Mesenchymal stem cell (in vitro differentiated cells and primary cell): Measurements from ENCODE around the gene TM7SF2.

Experiments
- DNase-seq: peaks from one replicate; pipeline ENCODE4 v3.0.0-alpha.2; 2013
- H2AFZ ChIP-seq: one replicate; pipeline ENCODE4 v1.6.1; 2013; ENCODE audit warnings: low read depth, mild to moderate bottlenecking, control low read depth, inconsistent platforms, low read length, moderate library complexity
- H2AK5ac ChIP-seq: 2 replicates; pipeline ENCODE4 v1.6.1; 2013; ENCODE audit warnings: low read length, moderate library complexity, mild to moderate bottlenecking, inconsistent platforms; ENCODE audit not compliant: severe bottlenecking
- H2BK120ac ChIP-seq: one replicate; pipeline ENCODE4 v1.6.1; 2013; ENCODE audit warnings: low read depth, mild to moderate bottlenecking, inconsistent platforms, low read length, moderate library complexity
- H2BK12ac ChIP-seq, 2 experiments: one replicate each; pipeline ENCODE4 v1.6.1; 2013; ENCODE audit warnings: inconsistent platforms in 2 of 2, low read length in 2 of 2, mild to moderate bottlenecking in 2 of 2, moderate library complexity in 2 of 2, control low read depth in 1 of 2
- H2BK15ac ChIP-seq: one replicate; pipeline ENCODE4 v1.6.1; 2013; ENCODE audit warnings: mild to moderate bottlenecking, low read depth, inconsistent platforms; ENCODE audit not compliant: poor library complexity, severe bottlenecking
- H2BK5ac ChIP-seq: 2 replicates; pipeline ENCODE4 v1.6.1; 2013; ENCODE audit warnings: low read depth, mild to moderate bottlenecking, low read length, control low read depth, inconsistent platforms; ENCODE audit not compliant: poor library complexity, severe bottlenecking
- H3K14ac ChIP-seq, 2 experiments: one replicate each; pipeline ENCODE4 v1.6.1; 2013; ENCODE audit warnings: inconsistent platforms in 2 of 2, low read length in 2 of 2, control low read depth in 1 of 2, mild to moderate bottlenecking in 1 of 2, moderate library complexity in 1 of 2
- H3K18ac ChIP-seq, 2 experiments: one replicate each; pipeline ENCODE4 v1.6.1; 2013; ENCODE audit warnings: inconsistent platforms in 2 of 2, low read length in 2 of 2, control low read depth in 1 of 2, low read depth in 1 of 2, mild to moderate bottlenecking in 1 of 2
- H3K23ac ChIP-seq, 2 experiments: one replicate each; pipeline ENCODE4 v1.6.1; 2013; ENCODE audit warnings: inconsistent platforms in 2 of 2, low read length in 2 of 2, mild to moderate bottlenecking in 2 of 2, moderate library complexity in 2 of 2, control low read depth in 1 of 2
- H3K27ac ChIP-seq: 2 replicates; pipeline ENCODE4 v1.5.1; 2013; ENCODE audit warnings: mild to moderate bottlenecking, moderate library complexity, low read length, control low read depth, inconsistent platforms; ENCODE audit not compliant: poor library complexity, severe bottlenecking
- H3K27me3 ChIP-seq, 2 experiments: 2 replicates each; pipeline versions ENCODE4 v1.6.1 to v1.7.0; 2013; ENCODE audit warnings: low read length in 2 of 2, mild to moderate bottlenecking in 2 of 2, moderate library complexity in 2 of 2, control low read depth in 1 of 2, inconsistent platforms in 1 of 2; ENCODE audit not compliant: control insufficient read depth in 1 of 2, insufficient read depth in 1 of 2
- H3K36me3 ChIP-seq, 2 experiments: 2 replicates each; pipeline versions ENCODE4 v1.6.1 to v1.7.0; 2013; ENCODE audit warnings: low read length in 2 of 2, control low read depth in 1 of 2, inconsistent platforms in 1 of 2, low read depth in 1 of 2, mild to moderate bottlenecking in 1 of 2; ENCODE audit not compliant: insufficient read depth in 2 of 2, control insufficient read depth in 1 of 2
- H3K4ac ChIP-seq, 2 experiments: one replicate each; pipeline ENCODE4 v1.6.1; 2013; ENCODE audit warnings: inconsistent platforms in 2 of 2, low read length in 2 of 2, mild to moderate bottlenecking in 2 of 2, moderate library complexity in 2 of 2, control low read depth in 1 of 2, low read depth in 1 of 2
- H3K4me1 ChIP-seq: 2 replicates; pipeline ENCODE4 v1.6.1; 2013; ENCODE audit warnings: low read depth, low read length, control low read depth; ENCODE audit not compliant: control insufficient read depth, insufficient read depth
- H3K4me2 ChIP-seq: 2 replicates; pipeline ENCODE4 v1.6.1; 2013; ENCODE audit warnings: low read length, mild to moderate bottlenecking, inconsistent platforms; ENCODE audit not compliant: poor library complexity, severe bottlenecking
- H3K4me3 ChIP-seq, 2 experiments: 2 replicates each; pipeline versions ENCODE4 v1.5.1 to v1.7.0; 2013; ENCODE audit warnings: low read length in 2 of 2, mild to moderate bottlenecking in 2 of 2, control low read depth in 1 of 2, low read depth in 1 of 2; ENCODE audit not compliant: insufficient read depth in 1 of 2
- H3K79me1 ChIP-seq: replicated peaks from 2 replicates; pipeline ENCODE4 v1.6.1; 2013; ENCODE audit warnings: mild to moderate bottlenecking, control low read depth, low read length, inconsistent platforms; ENCODE audit not compliant: poor library complexity, severe bottlenecking
- H3K9ac ChIP-seq: 2 replicates; pipeline ENCODE4 v1.7.0; 2013; ENCODE audit warnings: mild to moderate bottlenecking, low read length, moderate library complexity
- H3K9me3 ChIP-seq: 2 replicates; pipeline ENCODE4 v1.7.0; 2013; ENCODE audit warnings: mild to moderate bottlenecking, low read length; ENCODE audit not compliant: control insufficient read depth
- H4K8ac ChIP-seq: one replicate; pipeline ENCODE4 v1.6.1; 2013; ENCODE audit warnings: inconsistent platforms, mild to moderate bottlenecking, low read length, moderate library complexity
- H4K91ac ChIP-seq: one replicate; pipeline ENCODE4 v1.6.1; 2013; ENCODE audit warnings: mild to moderate bottlenecking, low read length, inconsistent platforms
- WGBS: methylation state at CpG from one replicate; pipeline ENCODE4 v1.1.7; 2013; ENCODE audit warnings: mixed read lengths; 5-methylcytosine and 5-hydroxymethylcytosine counted together

TM7SF2 gene

GRCh38 chr11:65102142-65103095 is 9.3 kb upstream of the TM7SF2 start:
- 96% methylated on average over 8 of the region's 8 CpGs for WGBS
- no peak overlapping the region for H3K18ac ChIP-seq
- H2BK5ac ChIP-seq = no peak overlapping the region

GRCh38 chr11:65103476-65103875 is 8.2 kb upstream of the TM7SF2 start:
- H3K9ac ChIP-seq = no peak overlapping the region
- H3K27me3 ChIP-seq = no peaks in the 10 kb centered on the region
- H2BK15ac ChIP-seq = no peak overlapping the region
- H2BK5ac ChIP-seq = no peak overlapping the region
- H2AK5ac ChIP-seq = no peak overlapping the region
- no peak overlapping the region for H3K4ac ChIP-seq
- no peak overlapping the region for H3K4me2 ChIP-seq
- H3K79me1 ChIP-seq = peaks cover 38% of the 10 kb centered on the region
- no peak overlapping the region for H4K91ac ChIP-seq
- no peak overlapping the region for H4K8ac ChIP-seq
- no peaks in the 10 kb centered on the region for H3K9me3 ChIP-seq
- H3K4me3 ChIP-seq = no peak overlapping the region
- H2BK120ac ChIP-seq = no peak overlapping the region
- DNase-seq = no peak
- no peak overlapping the region for H2AFZ ChIP-seq
- H3K14ac ChIP-seq = no peak overlapping the region
- H3K4me1 ChIP-seq = peaks cover 7% of the 10 kb centered on the region
- no peak overlapping the region for H2BK12ac ChIP-seq
- no peak overlapping the region for H3K27ac ChIP-seq
- peaks cover 12 to 24% of the 10 kb centered on the region in 2 experiments for H3K36me3 ChIP-seq
- no peak overlapping the region for H3K18ac ChIP-seq
- H3K23ac ChIP-seq = no peak overlapping the region

More at GRCh38 chr11:65102142-65103095, 9.3 kb upstream of the TM7SF2 start:
- Histone ChIP-seq H2BK120ac (no peak overlapping the region), H3K27ac (no peak overlapping the region), H3K14ac (no peak overlapping the region), H3K27me3 (no peaks in the 10 kb centered on the region), H3K4ac (no peak overlapping the region), H3K4me3 (no peak overlapping the region), H2AK5ac (no peak overlapping the region), H2AFZ (no peak overlapping the region), H3K4me2 (no peak overlapping the region), H3K9ac (no peak overlapping the region), H3K9me3 (no peaks in the 10 kb centered on the region), H3K36me3 (peaks cover 14 to 17% of the 10 kb centered on the region in 2 experiments), H2BK12ac (no peak overlapping the region), H3K23ac (no peak overlapping the region), H3K4me1 (peaks cover 7% of the 10 kb centered on the region), H3K79me1 (peaks cover 35% of the 10 kb centered on the region), H4K91ac (no peak overlapping the region), H4K8ac (no peak overlapping the region), H2BK15ac (no peak overlapping the region)
- DNase-seq = no peak

- H4K91ac ChIP-seq = no peak overlapping the region
- no peak overlapping the region for H3K18ac ChIP-seq
- H4K8ac ChIP-seq = no peak overlapping the region
- no peak overlapping the region for H3K4me2 ChIP-seq
- H3K4me1 ChIP-seq = peaks cover 7% of the 10 kb centered on the region
- peaks cover 40% of the 10 kb centered on the region for H3K79me1 ChIP-seq
- no peak for DNase-seq
- H2AK5ac ChIP-seq = no peak overlapping the region
- no peak overlapping the region for H3K9ac ChIP-seq
- no peak overlapping the region for H2BK15ac ChIP-seq
- no peaks in the 10 kb centered on the region for H3K27me3 ChIP-seq
- H3K27ac ChIP-seq = no peak overlapping the region
- H3K4me3 ChIP-seq = no peak overlapping the region
- H3K23ac ChIP-seq = no peak overlapping the region
- peaks cover 21 to 34% of the 10 kb centered on the region in 2 experiments for H3K36me3 ChIP-seq
- no peak overlapping the region for H2BK12ac ChIP-seq
- no peaks in the 10 kb centered on the region for H3K9me3 ChIP-seq
- no peak overlapping the region for H2BK5ac ChIP-seq
- WGBS = 85% methylated on average over 3 of the region's 4 CpGs
- H2BK120ac ChIP-seq = no peak overlapping the region
- no peak overlapping the region for H3K14ac ChIP-seq
- H2AFZ ChIP-seq = no peak overlapping the region
- no peak overlapping the region for H3K4ac ChIP-seq
These were observed 7.0 kb upstream of the TM7SF2 start for GRCh38 chr11:65104628-65105027.

- no peak overlapping the region for H3K9ac ChIP-seq
- H3K4me3 ChIP-seq = no peak overlapping the region
- H3K14ac ChIP-seq = no peak overlapping the region
- no peak overlapping the region for H2BK15ac ChIP-seq
- no peak overlapping the region for H2BK12ac ChIP-seq
- H3K23ac ChIP-seq = no peak overlapping the region
- H4K8ac ChIP-seq = no peak overlapping the region
- no peak for DNase-seq
- H3K18ac ChIP-seq = no peak overlapping the region
- H3K4me1 ChIP-seq = peaks cover 13% of the 10 kb centered on the region
- H2BK5ac ChIP-seq = no peak overlapping the region
- H3K79me1 ChIP-seq = peaks cover 41% of the 10 kb centered on the region
- H3K36me3 ChIP-seq = peaks cover 27 to 44% of the 10 kb centered on the region in 2 experiments
- no peak overlapping the region for H2AK5ac ChIP-seq
- no peak overlapping the region for H2AFZ ChIP-seq
- no peaks in the 10 kb centered on the region for H3K27me3 ChIP-seq
- H3K4ac ChIP-seq = no peak overlapping the region
- no peaks in the 10 kb centered on the region for H3K9me3 ChIP-seq
- H3K27ac ChIP-seq = no peak overlapping the region
- H4K91ac ChIP-seq = no peak overlapping the region
- 97% methylated on average over 15 of the region's 15 CpGs for WGBS
- H3K4me2 ChIP-seq = no peak overlapping the region
- H2BK120ac ChIP-seq = no peak overlapping the region
These were observed 4.6 kb upstream of the TM7SF2 start for GRCh38 chr11:65107078-65107477.
